HepG2 (cell line): Measurements from ENCODE around the gene MVP. TPM values are rescaled to one million over a fixed set of nuclear protein-coding genes. Genes with fewer than 3 reads are reported as not detected.

Source experiments
- CHD4 ChIP-seq: fragments of 200-600 bp; sonication (generic); IDR thresholded peaks from 2 replicates; pipeline ENCODE4 v1.7.0; 2017; ENCODE audit warnings: mild to moderate bottlenecking, low read length, borderline replicate concordance
- CREM ChIP-seq, 2 experiments: sonication (generic) in 1 of 2; formaldehyde crosslinking in 1 of 2; IDR thresholded peaks; 2 replicates each; pipeline versions ENCODE4 v1.4.0 to v1.6.1; 2016 to 2020; ENCODE audit warnings: antibody characterized with exemption in 1 of 2, mild to moderate bottlenecking in 1 of 2, missing genetic modification reagents in 1 of 2
- FIP1L1 ChIP-seq: fragments of 200-400 bp; formaldehyde crosslinking; IDR thresholded peaks from 2 replicates; pipeline ENCODE4 v1.6.1; 2018; ENCODE audit warnings: low read depth, mild to moderate bottlenecking, low read length, moderate library complexity, borderline replicate concordance; ENCODE audit not compliant: insufficient read depth
- FOSL2 ChIP-seq: sonication (generic); formaldehyde crosslinking; IDR thresholded peaks from 2 replicates; pipeline ENCODE4 v1.4.0; 2020; ENCODE audit warnings: missing genetic modification reagents
- FOXO1 ChIP-seq: sonication (generic); formaldehyde crosslinking; IDR thresholded peaks from 2 replicates; pipeline ENCODE4 v1.4.0; 2020; ENCODE audit warnings: missing genetic modification reagents
- GPN1 ChIP-seq: sonication (generic); formaldehyde crosslinking; IDR thresholded peaks from 2 replicates; pipeline ENCODE4 v1.5.1; 2020; ENCODE audit warnings: missing genetic modification reagents, borderline replicate concordance
- HMG20A ChIP-seq: IDR thresholded peaks from 2 replicates; pipeline ENCODE4 v1.6.1; 2016; ENCODE audit warnings: borderline replicate concordance
- MXD4 ChIP-seq: IDR thresholded peaks from 2 replicates; pipeline ENCODE4 v1.6.1; 2016; ENCODE audit warnings: mild to moderate bottlenecking, missing biosample characterization, missing genetic modification reagents
- NFRKB ChIP-seq: fragments of 450-650 bp; IDR thresholded peaks from 2 replicates; pipeline ENCODE4 v1.6.1; 2017
- NFYC ChIP-seq: IDR thresholded peaks from 2 replicates; pipeline ENCODE4 v1.6.1; 2016; ENCODE audit warnings: missing genetic modification reagents, missing compliant biosample characterization
- POLR2A ChIP-seq, 2 experiments: IDR thresholded peaks; 2 replicates each; pipeline ENCODE4 v1.6.1; 2011; ENCODE audit warnings: low read depth in 2 of 2, low read length in 2 of 2, mild to moderate bottlenecking in 1 of 2, moderate library complexity in 1 of 2; ENCODE audit not compliant: insufficient read depth in 1 of 2
- RARA ChIP-seq: IDR thresholded peaks from 2 replicates; pipeline ENCODE4 v1.6.1; 2016; ENCODE audit warnings: missing genetic modification reagents, missing compliant biosample characterization
- RFX3 ChIP-seq: IDR thresholded peaks from 2 replicates; pipeline ENCODE4 v1.6.1; 2016; ENCODE audit warnings: missing biosample characterization, missing genetic modification reagents
- RFXANK ChIP-seq: IDR thresholded peaks from 2 replicates; pipeline ENCODE4 v1.6.1; 2016
- SALL1 ChIP-seq: sonication (generic); formaldehyde crosslinking; IDR thresholded peaks from 2 replicates; pipeline ENCODE4 v1.8.0; 2022; ENCODE audit warnings: mild to moderate bottlenecking, missing genetic modification reagents
- ZFP1 ChIP-seq: IDR thresholded peaks from 2 replicates; pipeline ENCODE4 v1.6.1; 2016
- ZMAT3 ChIP-seq: sonication (generic); formaldehyde crosslinking; conservative IDR thresholded peaks from 2 replicates; pipeline ENCODE4 v1.7.0; 2021; ENCODE audit warnings: missing genetic modification reagents
- ZNF20 ChIP-seq: sonication (generic); formaldehyde crosslinking; IDR thresholded peaks from 2 replicates; pipeline ENCODE4 v1.4.0; 2020; ENCODE audit warnings: mild to moderate bottlenecking, moderate library complexity, missing genetic modification reagents
- ZNF367 ChIP-seq: sonication (generic); formaldehyde crosslinking; IDR thresholded peaks from 2 replicates; pipeline ENCODE4 v1.4.0; 2020; ENCODE audit warnings: missing genetic modification reagents, borderline replicate concordance
- ZNF614 ChIP-seq: IDR thresholded peaks from 2 replicates; pipeline ENCODE4 v1.6.1; 2018; ENCODE audit warnings: missing biosample characterization, missing genetic modification reagents, inconsistent platforms, borderline replicate concordance
- ZNF652 ChIP-seq: IDR thresholded peaks from 2 replicates; pipeline ENCODE4 v1.6.1; 2016; ENCODE audit warnings: low read depth, borderline replicate concordance
- polyA plus RNA-seq, 8 experiments: library from polyadenylated mRNA; depleted of rRNA in 3 of 8; stranded (reverse) in 7 of 8; unstranded in 1 of 8; fragments of >200 nt; fragmentation: Illumina TruSeq in 4 of 8; extraction: Trizol in 4 of 8; gene quantifications; 2 replicates each; pipeline versions ENCODE4 v1.2.1 to v1.2.3, GENCODE V29; 2011 to 2016; ENCODE audit warnings: low read depth in 4 of 8, missing spikeins in 1 of 8, mixed read lengths in 1 of 8; ENCODE audit not compliant: insufficient read depth in 1 of 8
- total RNA-seq, 5 experiments: library from RNA; depleted of rRNA; stranded (reverse); fragments of >200 nt; fragmentation: Illumina TruSeq; extraction: Trizol; gene quantifications; 2 replicates each; pipeline ENCODE4 v1.2.3, GENCODE V29; 2016; ENCODE audit warnings: low read depth in 1 of 5
- TF ChIP-seq, protein P1 (sequence below): sonication (generic); formaldehyde crosslinking; IDR thresholded peaks from 2 replicates; pipeline ENCODE4 v1.4.0; 2020; ENCODE audit warnings: missing genetic modification reagents
- TF ChIP-seq, protein P2 (sequence below), 2 experiments: sonication (generic) in 1 of 2; formaldehyde crosslinking in 1 of 2; IDR thresholded peaks; 2 replicates each; pipeline versions ENCODE4 v1.4.0 to v1.6.1; 2016 to 2020; ENCODE audit warnings: borderline replicate concordance in 1 of 2, low read depth in 1 of 2, mild to moderate bottlenecking in 1 of 2, missing genetic modification reagents in 1 of 2
- TF ChIP-seq, protein P3 (sequence below): IDR thresholded peaks from 2 replicates; pipeline ENCODE4 v1.6.1; 2012; ENCODE audit warnings: inconsistent platforms
- TF ChIP-seq, protein P4 (sequence below): sonication (generic); formaldehyde crosslinking; IDR thresholded peaks from 2 replicates; pipeline ENCODE4 v1.4.0; 2020; ENCODE audit warnings: mild to moderate bottlenecking, low read depth, missing genetic modification reagents

MVP gene
- total and polyA plus RNA-seq, 2 of the 13 experiments (the other 11 are each of a cell fraction or from before 2014, with no cell fraction given): 22.9 to 43.5 TPM

DNA sequence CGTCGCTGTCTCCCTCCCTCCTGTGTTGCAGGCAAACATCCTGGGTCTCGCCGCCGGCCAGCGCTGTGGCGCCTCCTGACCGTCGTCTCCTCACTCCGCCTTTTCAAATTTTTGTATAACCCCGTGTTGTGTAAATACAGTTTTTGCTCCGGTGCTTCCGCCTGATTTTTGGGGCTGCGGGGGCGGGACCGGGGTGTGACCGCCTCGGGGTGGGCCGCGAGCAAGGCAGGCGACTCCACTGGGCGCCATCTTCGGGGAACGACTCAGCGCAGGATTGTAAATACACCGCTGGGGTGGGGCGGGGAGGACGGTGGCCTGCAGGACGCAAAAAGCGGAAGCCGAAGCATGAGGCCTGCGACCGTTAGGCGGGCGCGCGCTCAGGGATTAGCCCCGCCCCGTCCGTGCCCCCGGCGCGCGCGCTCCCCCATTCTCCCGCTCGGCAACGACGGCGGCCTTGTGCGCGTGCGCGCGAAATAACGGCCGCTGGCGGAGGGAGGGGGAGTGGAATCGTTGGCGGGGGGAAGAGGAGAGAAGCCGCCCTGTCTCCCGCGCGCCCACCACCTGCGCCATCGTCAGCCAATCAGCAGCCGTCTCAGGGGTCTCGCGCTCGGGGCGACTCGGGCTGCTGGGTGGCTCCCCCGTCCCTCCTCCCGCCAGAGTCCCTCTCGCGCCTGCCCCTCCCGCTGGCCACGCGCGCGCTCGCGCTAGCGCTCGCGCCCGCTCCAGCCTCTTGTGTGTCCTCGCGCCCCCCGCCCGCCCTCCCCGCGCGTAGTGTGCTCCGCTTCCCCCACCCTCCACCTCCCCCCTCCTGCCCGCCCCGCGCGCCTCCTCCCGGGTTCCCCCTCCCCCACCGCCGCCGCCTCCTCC is 14.8 kb upstream of the MVP start (continued):
- TF ChIP-seq, protein P1, sequence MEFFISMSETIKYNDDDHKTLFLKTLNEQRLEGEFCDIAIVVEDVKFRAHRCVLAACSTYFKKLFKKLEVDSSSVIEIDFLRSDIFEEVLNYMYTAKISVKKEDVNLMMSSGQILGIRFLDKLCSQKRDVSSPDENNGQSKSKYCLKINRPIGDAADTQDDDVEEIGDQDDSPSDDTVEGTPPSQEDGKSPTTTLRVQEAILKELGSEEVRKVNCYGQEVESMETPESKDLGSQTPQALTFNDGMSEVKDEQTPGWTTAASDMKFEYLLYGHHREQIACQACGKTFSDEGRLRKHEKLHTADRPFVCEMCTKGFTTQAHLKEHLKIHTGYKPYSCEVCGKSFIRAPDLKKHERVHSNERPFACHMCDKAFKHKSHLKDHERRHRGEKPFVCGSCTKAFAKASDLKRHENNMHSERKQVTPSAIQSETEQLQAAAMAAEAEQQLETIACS: peak; percentile 100
- TF ChIP-seq HMG20A (peak; percentile 54; the same call in 1 of the 2 replicates), CHD4 (no peak), GPN1 (CRISPR knock-in tag) (0 out of 2 replicates have a peak, but pooled peaks have one; percentile 38), CREM (IDR thresholded peaks at IDR 0.05) (peak; percentile 75), CREM (CRISPR knock-in tag; IDR thresholded peaks at IDR 0.05) (0 out of 2 replicates have a peak, but pooled peaks have one; percentile 4), FIP1L1 (no peak; the same call in 1 of the 2 replicates), FOXO1 (CRISPR knock-in tag) (peak; percentile 96), POLR2A (IDR thresholded peaks at IDR 0.05; ENCODE audit: insufficient read depth in 1 of 2, low read depth in 2 of 2, low read length in 2 of 2) (peak in 1 of 2 experiments; percentile 82; a peak in 2 of 4 replicates), MXD4 (CRISPR knock-in tag) (peak; percentile 85), SALL1 (CRISPR knock-in tag) (peak; percentile 84), ZNF367 (CRISPR knock-in tag) (0 out of 2 replicates have a peak, but pooled peaks have one; percentile 20), RARA (CRISPR knock-in tag) (0 out of 2 replicates have a peak, but pooled peaks have one; percentile 41), ZNF652 (CRISPR knock-in tag) (peak; percentile 67; the same call in 1 of the 2 replicates), RFX3 (CRISPR knock-in tag) (no peak; the same call in 1 of the 2 replicates), ZMAT3 (peak; percentile 83), FOSL2 (CRISPR knock-in tag) (peak; percentile 84), ZFP1 (CRISPR knock-in tag) (peak; percentile 82; the same call in 1 of the 2 replicates), NFYC (CRISPR knock-in tag) (peak; percentile 83), RFXANK (CRISPR knock-in tag) (0 out of 2 replicates have a peak, but pooled peaks have one; percentile 78), ZNF614 (peak; percentile 87), ZNF20 (no peak), NFRKB (no peak; the same call in none of the 2 replicates)
- TF ChIP-seq, protein P2, sequence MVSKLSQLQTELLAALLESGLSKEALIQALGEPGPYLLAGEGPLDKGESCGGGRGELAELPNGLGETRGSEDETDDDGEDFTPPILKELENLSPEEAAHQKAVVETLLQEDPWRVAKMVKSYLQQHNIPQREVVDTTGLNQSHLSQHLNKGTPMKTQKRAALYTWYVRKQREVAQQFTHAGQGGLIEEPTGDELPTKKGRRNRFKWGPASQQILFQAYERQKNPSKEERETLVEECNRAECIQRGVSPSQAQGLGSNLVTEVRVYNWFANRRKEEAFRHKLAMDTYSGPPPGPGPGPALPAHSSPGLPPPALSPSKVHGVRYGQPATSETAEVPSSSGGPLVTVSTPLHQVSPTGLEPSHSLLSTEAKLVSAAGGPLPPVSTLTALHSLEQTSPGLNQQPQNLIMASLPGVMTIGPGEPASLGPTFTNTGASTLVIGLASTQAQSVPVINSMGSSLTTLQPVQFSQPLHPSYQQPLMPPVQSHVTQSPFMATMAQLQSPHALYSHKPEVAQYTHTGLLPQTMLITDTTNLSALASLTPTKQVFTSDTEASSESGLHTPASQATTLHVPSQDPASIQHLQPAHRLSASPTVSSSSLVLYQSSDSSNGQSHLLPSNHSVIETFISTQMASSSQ (IDR thresholded peaks at IDR 0.05; ENCODE audit: low read depth): no peak
- TF ChIP-seq, protein P2 (CRISPR knock-in tag; IDR thresholded peaks at IDR 0.05; ENCODE audit: borderline replicate concordance): peak; percentile 91
- TF ChIP-seq, protein P3, sequence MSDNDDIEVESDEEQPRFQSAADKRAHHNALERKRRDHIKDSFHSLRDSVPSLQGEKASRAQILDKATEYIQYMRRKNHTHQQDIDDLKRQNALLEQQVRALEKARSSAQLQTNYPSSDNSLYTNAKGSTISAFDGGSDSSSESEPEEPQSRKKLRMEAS: peak; percentile 99
- TF ChIP-seq, protein P4, sequence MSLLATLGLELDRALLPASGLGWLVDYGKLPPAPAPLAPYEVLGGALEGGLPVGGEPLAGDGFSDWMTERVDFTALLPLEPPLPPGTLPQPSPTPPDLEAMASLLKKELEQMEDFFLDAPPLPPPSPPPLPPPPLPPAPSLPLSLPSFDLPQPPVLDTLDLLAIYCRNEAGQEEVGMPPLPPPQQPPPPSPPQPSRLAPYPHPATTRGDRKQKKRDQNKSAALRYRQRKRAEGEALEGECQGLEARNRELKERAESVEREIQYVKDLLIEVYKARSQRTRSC (CRISPR knock-in tag): no peak
